ENCODE data around the gene AXDND1. TPM values are rescaled to one million over a fixed set of nuclear protein-coding genes. Genes with fewer than 3 reads are reported as not detected.
A peak's percentile ranks its signal among the peaks of the same experiment; 100 is the strongest.

AXDND1 gene, protein sequence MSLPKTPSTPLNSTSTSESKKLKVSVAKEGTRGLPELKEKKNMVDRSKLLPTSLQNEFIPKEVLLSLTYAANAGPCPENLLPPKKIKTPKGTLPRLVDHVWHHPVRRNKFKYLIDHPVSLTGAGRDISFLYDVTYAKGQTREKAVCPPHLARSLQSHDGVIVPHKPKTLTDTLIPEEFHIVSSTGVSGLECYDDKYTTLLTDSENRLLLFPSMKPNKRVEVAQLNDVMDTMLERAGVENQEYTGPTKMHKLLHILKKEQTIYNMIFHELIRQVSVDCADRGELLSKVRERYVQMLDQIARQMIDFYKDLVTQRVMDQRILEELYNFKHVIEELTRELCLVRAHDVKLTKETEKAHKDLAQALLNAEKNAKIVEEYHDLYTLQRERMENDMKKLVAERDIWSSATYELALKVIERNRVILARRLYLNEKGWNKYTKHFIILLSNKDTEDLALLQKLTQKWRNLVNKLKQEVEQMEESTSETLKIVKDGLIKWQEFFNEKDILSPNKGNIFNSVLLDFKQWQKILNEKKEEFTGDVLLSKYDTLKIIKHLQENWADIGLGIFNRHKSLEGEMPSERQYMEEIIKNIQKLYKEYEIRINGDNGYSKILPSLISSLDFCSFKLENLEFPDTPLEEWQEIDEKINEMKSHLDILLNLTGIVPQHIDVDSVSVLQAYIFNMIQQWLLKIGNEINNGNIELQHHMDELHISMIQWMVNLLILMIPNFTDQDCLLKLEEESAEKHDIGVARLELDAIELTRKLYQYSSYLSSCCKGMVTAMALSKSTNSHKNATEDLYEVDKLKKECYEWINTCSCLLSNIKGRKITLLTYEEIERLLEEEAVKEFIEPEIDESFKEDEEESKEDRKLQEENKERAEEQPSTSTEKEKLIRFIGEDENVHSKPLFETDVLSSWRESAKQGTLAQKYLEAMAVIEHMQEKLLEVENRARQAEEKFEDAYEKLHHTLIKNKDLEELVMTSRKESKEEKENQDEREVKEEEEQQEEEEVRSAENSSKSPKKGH
- total RNA-seq = under 1 TPM in 1 of 2 donors, not detected in 1; 0.81 TPM

DNA sequence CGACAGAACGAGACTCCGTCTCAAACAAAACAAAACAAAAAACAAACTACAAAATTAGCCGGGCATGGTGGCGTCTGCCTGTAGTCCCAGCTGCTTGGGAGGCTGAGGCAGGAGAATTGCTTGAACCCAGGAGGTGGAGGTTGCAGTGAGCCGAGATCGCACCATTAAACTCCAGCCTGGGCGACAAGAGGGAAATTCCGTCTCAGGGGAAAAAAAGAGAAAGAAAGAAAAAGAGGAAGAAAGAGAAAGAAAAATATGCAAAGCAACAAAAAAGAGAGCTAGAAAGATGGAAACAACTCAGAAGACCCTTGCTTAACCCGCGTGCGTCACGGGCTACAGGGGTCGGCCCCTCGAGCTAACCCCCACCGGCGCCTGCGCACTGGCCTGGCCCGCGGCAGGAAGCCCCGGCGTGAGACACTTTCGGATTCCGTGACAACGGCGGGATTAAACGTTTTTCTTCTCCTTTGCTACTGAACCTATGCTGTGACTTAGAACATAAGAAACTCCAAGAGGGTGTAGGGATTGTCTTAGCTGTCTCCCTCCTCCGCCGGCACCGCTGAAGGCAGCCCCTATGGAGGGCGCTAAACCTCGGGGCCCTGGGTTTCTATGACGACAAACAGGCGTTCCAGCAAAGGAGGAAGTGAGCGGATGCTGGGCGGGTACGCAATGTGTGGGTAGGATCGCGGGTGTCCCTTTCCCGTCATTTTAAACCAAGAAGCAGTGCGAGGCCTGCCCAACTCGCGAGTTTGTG lies at the start of gene AXDND1:
Gene AXDND1, plus strand, starts transcription at position 630 of the 751 bp plus-strand sequence. CDS start 539 bp downstream, outside the sequence.
- Mint-ChIP-seq H3K4me3 (peak within 1 kb of the TSS; percentile 98), H3K36me3 (no peaks in the 10 kb centered on the region), H3K27ac (peak within 1 kb of the TSS; percentile 99), H3K9me3 (no peaks in the 10 kb centered on the region), H3K4me1 (ENCODE audit: low read depth in 2 of 2) (peaks cover 9 to 15% of the 10 kb centered on the region in 2 donors), H3K27me3 (peaks cover 0 to 5% of the 10 kb centered on the region in 2 donors)
- ATAC-seq = peak; percentile 95 to 96
- DNase-seq (ENCODE audit: low spot score) = peak; percentile 92

DNA sequence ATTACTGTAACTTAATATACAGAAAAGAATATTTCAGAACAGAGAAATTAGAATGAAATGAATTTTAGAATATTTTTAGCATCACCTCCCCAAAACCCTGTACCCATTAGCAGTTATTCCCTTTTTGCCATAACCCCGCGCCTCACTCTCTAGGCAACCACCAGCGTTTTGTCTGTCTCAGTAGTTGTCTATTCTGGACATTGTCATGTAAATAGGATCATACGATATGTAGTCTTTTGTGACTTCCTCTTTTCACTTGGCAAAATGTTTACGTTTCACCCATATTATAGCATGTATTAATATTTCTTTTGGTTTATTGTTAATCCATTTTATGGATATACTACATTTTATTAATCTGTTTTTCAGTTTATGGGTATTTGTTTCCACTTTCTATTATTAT lies 47.3 kb upstream of the AXDND1 start:
- H3K27ac Mint-ChIP-seq = no peak overlapping the region
- H3K4me1 Mint-ChIP-seq (ENCODE audit: low read depth in 2 of 2) = peaks cover 19 to 30% of the 10 kb centered on the region in 2 donors
- no peak for ATAC-seq

DNA sequence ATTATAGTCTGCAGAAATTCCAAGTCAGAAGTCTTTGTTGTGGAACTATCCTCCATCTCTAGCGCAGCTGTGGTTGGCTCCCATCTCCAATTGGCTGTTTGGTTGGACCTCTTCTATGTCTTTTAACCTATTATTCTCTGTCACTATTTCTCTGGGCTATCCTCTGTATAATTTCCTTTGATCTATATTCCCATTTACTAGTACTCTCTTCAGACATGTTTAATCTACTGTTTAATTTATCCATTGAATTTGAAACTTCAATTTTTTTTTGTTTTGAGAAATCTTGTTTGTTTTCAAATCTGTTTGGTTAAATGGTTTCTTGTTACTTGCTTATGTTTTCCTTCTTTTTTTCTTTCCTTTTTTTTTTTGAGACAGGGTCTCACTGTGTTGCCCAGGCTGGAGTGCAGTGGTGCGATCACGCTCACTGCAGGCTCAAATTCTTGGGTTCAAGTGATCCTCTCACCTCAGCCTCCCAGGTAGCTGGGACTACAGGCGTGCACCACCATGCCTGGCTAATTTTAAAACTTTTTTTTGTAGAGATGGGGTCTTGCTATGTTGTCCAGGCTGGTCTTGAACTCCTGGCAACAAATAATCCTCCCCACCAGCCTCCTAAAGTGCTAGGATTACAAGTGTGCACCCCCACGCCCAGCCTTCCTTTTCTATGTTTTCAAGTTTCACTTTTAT lies 44.1 kb upstream of the AXDND1 start:
- DNase-seq (ENCODE audit: low spot score) (no peak), ATAC-seq (no peak)
- H3K4me3 Mint-ChIP-seq = no peak overlapping the region
- peaks cover 20% of the 10 kb centered on the region for H3K36me3 Mint-ChIP-seq
- no peaks in the 10 kb centered on the region for H3K27me3 Mint-ChIP-seq
- peak overlapping the region in 1 of 2 donors; percentile 38 for H3K27ac Mint-ChIP-seq
- peaks cover 17 to 26% of the 10 kb centered on the region in 2 donors for H3K4me1 Mint-ChIP-seq (ENCODE audit: low read depth in 2 of 2)
- no peaks in the 10 kb centered on the region for H3K9me3 Mint-ChIP-seq

More for the DNA sequence above, 47.3 kb upstream of the AXDND1 start:
- H3K4me3 Mint-ChIP-seq = peak overlapping the region; percentile 3
- H3K27me3 Mint-ChIP-seq = no peaks in the 10 kb centered on the region
- H3K9me3 Mint-ChIP-seq = no peaks in the 10 kb centered on the region
- DNase-seq (ENCODE audit: low spot score) = no peak
- H3K36me3 Mint-ChIP-seq = peaks cover 16% of the 10 kb centered on the region

DNA sequence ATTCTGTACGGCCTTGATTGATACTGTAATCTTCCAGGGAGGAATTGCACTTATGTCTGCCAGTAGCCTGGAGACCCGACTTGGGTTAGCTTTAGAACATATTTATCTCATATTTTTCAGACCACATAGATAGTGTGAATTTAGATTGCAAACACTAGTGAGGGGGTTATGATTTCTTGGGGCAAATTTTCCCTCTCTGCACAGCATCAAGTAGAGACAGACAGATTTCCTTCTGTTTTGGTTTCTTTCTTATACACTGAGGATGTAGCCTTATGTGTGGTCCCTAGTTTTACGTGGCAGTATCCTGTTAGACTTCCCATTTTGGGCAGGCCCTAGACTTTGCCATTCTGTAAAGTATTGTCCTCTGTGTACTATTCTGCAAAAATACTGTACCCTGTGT lies 43.2 kb upstream of the AXDND1 start:
- Mint-ChIP-seq H3K9me3 (no peaks in the 10 kb centered on the region), H3K4me1 (ENCODE audit: low read depth in 2 of 2) (peaks cover 19 to 26% of the 10 kb centered on the region in 2 donors), H3K36me3 (peaks cover 20% of the 10 kb centered on the region), H3K27me3 (no peaks in the 10 kb centered on the region), H3K27ac (peak overlapping the region; percentile 4 to 38), H3K4me3 (no peak overlapping the region)
- ATAC-seq = no peak
- no peak for DNase-seq (ENCODE audit: low spot score)

DNA sequence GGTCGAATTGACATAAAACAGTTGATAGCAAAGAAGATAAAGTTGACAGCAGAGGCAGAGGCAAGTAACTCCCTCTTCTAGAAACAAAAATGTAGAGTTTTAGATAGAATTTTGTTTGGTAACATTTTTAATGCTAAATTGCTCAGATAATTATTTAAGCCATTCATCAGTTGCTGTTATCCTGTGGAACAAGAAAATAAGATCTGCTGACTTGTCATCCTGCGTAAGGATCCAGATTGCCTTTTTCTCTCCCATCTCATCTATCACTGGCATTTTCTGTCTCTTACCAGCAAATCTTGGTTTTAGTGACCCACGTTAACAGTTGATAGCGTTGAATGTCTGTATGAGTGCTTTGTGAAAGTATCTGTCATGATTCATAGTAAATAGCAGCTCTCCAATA lies 42.3 kb upstream of the AXDND1 start:
- DNase-seq (ENCODE audit: low spot score) (no peak), ATAC-seq (no peak)
- H3K36me3 Mint-ChIP-seq = peaks cover 20% of the 10 kb centered on the region
- H3K27me3 Mint-ChIP-seq = no peaks in the 10 kb centered on the region
- H3K27ac Mint-ChIP-seq = no peak overlapping the region
- H3K4me1 Mint-ChIP-seq (ENCODE audit: low read depth in 2 of 2) = peaks cover 18 to 19% of the 10 kb centered on the region in 2 donors
- no peaks in the 10 kb centered on the region for H3K9me3 Mint-ChIP-seq
- H3K4me3 Mint-ChIP-seq = no peak overlapping the region

DNA sequence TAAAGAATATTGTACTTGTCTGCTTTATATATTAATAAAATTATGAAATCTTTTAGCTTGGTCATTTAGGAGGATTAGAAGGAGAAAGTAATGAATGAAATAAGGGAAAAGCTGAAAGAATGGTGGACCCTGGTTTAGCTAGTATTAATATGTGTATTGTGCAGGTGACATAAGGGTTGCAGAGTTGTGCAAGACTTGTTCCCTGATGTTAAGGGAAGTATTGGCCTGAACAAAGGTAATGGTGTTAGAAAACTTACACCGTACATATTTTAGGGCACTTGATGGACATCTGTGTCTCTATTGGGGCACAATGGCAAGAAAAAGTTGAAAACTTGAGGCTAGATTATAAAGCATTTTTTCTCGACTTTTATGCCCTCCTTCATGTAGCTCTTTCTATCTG lies 39.9 kb upstream of the AXDND1 start:
- Mint-ChIP-seq H3K4me3 (no peak overlapping the region), H3K9me3 (no peaks in the 10 kb centered on the region), H3K27me3 (no peaks in the 10 kb centered on the region), H3K4me1 (ENCODE audit: low read depth in 2 of 2) (peaks cover 24 to 25% of the 10 kb centered on the region in 2 donors), H3K27ac (no peak overlapping the region), H3K36me3 (peaks cover 20% of the 10 kb centered on the region)
- no peak for ATAC-seq
- DNase-seq (ENCODE audit: low spot score) = no peak

DNA sequence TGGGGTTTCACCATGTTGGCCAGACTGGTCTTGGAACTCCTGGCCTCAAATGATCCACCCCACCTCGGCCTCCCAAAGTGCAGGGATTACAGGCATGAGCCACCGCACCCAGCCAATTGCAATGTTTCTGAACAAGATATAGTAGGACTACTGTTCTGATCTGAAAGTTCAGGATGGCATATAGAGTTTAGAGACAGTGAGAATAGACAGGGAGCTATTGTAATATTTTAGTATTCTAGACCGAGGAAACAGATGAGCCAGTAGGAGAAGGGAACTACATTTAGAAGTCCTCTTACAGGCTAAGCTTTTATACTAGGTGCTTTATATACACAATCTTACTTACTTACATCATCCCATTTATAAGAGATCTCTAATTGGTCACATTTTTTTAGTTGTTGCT lies 39.0 kb upstream of the AXDND1 start:
- no peaks in the 10 kb centered on the region for H3K9me3 Mint-ChIP-seq
- ATAC-seq = no peak
- H3K36me3 Mint-ChIP-seq = peaks cover 14% of the 10 kb centered on the region
- DNase-seq (ENCODE audit: low spot score) = no peak
- no peak overlapping the region for H3K4me3 Mint-ChIP-seq
- H3K27me3 Mint-ChIP-seq = no peaks in the 10 kb centered on the region
- H3K27ac Mint-ChIP-seq = no peak overlapping the region
- peaks cover 21 to 24% of the 10 kb centered on the region in 2 donors for H3K4me1 Mint-ChIP-seq (ENCODE audit: low read depth in 2 of 2)

DNA sequence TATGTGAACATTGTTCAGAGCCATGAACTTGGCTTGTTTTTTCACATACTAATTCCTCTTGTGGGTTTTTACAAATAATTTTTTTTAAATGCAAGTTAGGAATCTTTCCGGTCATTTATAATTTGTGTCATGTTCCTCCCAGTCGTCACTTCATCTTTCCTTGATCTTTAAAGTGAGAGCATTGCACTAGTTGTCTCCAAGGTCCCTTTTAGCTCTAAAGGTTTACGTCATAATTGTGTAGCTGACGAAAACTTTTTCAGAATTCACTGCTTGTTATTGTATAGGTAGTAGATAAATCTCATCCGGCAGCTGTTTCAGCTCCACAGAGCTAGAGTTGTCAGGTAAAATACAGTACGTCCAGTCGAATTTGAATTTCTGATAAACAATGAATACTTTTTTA lies 38.6 kb upstream of the AXDND1 start:
- peaks cover 10% of the 10 kb centered on the region for H3K36me3 Mint-ChIP-seq
- H3K9me3 Mint-ChIP-seq = no peaks in the 10 kb centered on the region
- DNase-seq (ENCODE audit: low spot score) (no peak), ATAC-seq (no peak)
- no peak overlapping the region for H3K27ac Mint-ChIP-seq
- no peaks in the 10 kb centered on the region for H3K27me3 Mint-ChIP-seq
- H3K4me3 Mint-ChIP-seq = no peak overlapping the region
- H3K4me1 Mint-ChIP-seq (ENCODE audit: low read depth in 2 of 2) = peaks cover 18 to 19% of the 10 kb centered on the region in 2 donors

DNA sequence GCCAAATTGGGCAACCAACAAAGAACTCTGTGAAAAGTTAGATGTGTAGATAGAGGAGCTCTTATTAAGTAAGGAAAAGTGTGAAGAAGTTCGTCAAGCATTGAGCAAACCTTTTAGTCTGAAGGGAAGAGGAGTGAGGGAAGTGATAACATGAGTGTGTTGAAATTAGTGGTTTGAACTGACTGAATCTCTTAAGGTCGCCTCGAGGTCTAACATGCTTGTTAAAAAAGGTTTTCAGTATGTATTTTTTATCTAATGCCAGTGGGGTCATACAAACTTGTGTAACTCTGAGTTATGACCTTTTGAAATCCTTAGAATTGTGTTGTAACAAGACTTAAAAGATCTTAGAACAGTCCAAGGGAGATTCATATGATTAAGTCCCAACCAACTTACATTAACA lies 38.1 kb upstream of the AXDND1 start:
- Mint-ChIP-seq H3K4me3 (no peak overlapping the region), H3K27me3 (no peaks in the 10 kb centered on the region), H3K36me3 (peaks cover 5% of the 10 kb centered on the region), H3K9me3 (no peaks in the 10 kb centered on the region), H3K4me1 (ENCODE audit: low read depth in 2 of 2) (peaks cover 18% of the 10 kb centered on the region in 2 donors), H3K27ac (no peak overlapping the region)
- DNase-seq (ENCODE audit: low spot score) (no peak), ATAC-seq (peak; percentile 32 to 33)

DNA sequence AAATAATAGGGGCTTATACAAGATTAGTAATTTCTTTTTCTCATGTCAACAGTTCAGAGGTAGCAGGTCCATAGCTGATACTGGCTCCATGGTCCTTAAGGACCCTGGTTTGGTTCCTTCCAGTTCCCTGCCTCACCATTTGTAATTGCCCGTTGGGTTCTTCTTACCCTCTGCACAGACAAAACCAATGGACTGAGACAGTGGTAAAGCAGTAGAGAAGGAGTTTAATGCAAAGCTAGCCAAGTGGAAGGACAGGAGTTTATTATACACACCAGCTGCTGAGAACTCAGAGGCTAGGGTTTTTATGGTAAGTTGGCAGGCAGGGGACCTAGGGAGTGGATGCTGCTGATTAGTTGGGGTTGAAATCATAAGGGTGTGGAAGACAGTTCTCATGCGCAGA lies 35.9 kb upstream of the AXDND1 start:
- Mint-ChIP-seq H3K36me3 (no peaks in the 10 kb centered on the region), H3K27ac (no peak overlapping the region)

DNA sequence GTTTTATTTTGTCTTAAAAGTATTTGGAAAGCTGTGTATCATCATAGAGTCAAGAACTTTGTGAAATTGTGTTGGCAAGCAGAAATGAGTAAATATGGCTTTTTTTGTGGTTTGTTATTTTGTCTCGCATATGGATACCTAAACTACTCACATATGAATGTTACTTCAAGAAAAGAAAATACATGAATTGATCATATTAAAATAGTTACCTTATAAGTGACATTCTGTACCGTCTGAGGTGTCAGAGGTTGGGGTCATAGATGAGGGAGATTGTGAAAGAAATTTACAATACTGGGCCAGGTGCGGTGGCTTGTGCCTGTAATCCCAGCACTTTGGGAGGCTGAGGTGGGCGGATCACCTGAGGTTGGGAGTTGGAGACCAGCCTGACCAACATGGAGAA lies 31.3 kb upstream of the AXDND1 start:
- H3K4me1 Mint-ChIP-seq (ENCODE audit: low read depth in 2 of 2) = peaks cover 14 to 22% of the 10 kb centered on the region in 2 donors
- no peak overlapping the region for H3K4me3 Mint-ChIP-seq
- DNase-seq (ENCODE audit: low spot score) (no peak), ATAC-seq (no peak)
- H3K9me3 Mint-ChIP-seq = no peaks in the 10 kb centered on the region
- no peak overlapping the region for H3K27ac Mint-ChIP-seq
- no peaks in the 10 kb centered on the region for H3K27me3 Mint-ChIP-seq
- H3K36me3 Mint-ChIP-seq = peaks cover 4% of the 10 kb centered on the region

More for the DNA sequence above, 35.9 kb upstream of the AXDND1 start:
- no peak for ATAC-seq
- Mint-ChIP-seq H3K4me3 (no peak overlapping the region), H3K9me3 (no peaks in the 10 kb centered on the region), H3K27me3 (no peaks in the 10 kb centered on the region), H3K4me1 (ENCODE audit: low read depth in 2 of 2) (peaks cover 14 to 22% of the 10 kb centered on the region in 2 donors)
- DNase-seq (ENCODE audit: low spot score) = no peak

DNA sequence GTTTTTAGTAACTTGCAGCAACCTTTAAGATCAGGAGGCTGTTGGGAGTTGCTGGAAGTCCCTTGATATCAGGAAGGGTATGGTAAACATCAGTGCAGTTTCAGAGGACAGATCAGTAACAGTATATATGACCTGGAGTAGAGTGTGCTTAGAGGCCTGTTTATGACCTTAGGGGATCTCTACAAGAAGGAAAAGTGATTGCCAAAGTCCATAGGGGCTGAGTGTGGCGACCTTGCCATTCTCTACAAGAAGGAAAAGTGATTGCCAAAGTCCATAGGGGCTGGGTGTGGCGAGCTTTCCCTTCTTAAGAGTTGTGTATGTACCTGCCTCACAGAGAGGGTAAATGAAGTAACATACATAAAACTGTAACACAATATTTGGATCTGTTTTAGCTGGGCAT lies 28.5 kb upstream of the AXDND1 start:
- no peaks in the 10 kb centered on the region for H3K9me3 Mint-ChIP-seq

More for the DNA sequence above, 28.5 kb upstream of the AXDND1 start:
- Mint-ChIP-seq H3K27me3 (no peaks in the 10 kb centered on the region), H3K4me3 (no peak overlapping the region), H3K27ac (peak overlapping the region in 1 of 2 donors; percentile 18), H3K36me3 (peaks cover 6% of the 10 kb centered on the region), H3K4me1 (ENCODE audit: low read depth in 2 of 2) (peaks cover 6 to 12% of the 10 kb centered on the region in 2 donors)
- no peak for ATAC-seq
- DNase-seq (ENCODE audit: low spot score) = no peak
